AG20443 (cell line): Measurements from ENCODE around the gene POLE4.
A peak's percentile ranks its signal among the peaks of the same experiment; 100 is the strongest.

Experiments used
- DNase-seq: peaks from one replicate; pipeline ENCODE4 v3.0.0; 2012; ENCODE audit warnings: low spot score, mixed read lengths

The POLE4 gene

DNA sequence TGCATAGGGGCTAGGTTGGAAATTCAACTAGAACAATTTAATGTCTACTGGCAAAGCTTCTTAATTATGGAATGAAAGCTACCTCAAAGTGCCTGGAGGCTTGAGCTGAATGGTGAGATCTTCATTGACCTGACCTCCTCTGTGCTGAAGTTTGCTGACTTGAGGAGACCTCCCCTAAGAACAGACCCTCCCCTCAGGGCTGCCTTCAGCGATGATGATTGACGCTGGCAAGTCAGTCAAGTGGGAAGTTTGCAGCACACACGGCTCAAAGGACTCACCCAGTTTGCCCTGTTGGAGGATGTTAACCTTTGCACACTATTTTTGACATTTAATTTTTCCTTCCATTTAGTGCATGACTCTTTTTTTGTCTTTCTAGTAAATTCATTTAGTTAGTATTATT is 17.2 kb upstream of the POLE4 start:
- no peak for DNase-seq

DNA sequence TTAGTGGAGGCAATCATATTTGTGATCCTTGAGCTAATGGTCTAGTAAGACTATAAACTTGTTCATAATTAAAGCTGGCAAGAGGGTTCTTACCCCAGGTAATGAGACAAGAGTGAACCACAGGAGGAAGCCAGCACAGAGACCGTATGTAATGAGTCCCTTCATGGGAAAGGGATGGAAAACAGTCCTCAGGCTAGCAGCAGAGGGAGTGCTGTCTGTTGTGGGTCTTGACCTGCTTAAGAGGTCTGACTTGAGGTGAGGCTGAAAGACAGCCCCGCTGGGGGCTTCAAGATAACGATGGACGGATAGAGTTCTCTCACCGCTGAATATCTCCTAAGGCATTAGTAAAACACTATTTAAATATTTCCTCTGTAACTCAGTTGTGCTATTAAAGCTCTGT is 16.2 kb upstream of the POLE4 start:
- no peak for DNase-seq

DNA sequence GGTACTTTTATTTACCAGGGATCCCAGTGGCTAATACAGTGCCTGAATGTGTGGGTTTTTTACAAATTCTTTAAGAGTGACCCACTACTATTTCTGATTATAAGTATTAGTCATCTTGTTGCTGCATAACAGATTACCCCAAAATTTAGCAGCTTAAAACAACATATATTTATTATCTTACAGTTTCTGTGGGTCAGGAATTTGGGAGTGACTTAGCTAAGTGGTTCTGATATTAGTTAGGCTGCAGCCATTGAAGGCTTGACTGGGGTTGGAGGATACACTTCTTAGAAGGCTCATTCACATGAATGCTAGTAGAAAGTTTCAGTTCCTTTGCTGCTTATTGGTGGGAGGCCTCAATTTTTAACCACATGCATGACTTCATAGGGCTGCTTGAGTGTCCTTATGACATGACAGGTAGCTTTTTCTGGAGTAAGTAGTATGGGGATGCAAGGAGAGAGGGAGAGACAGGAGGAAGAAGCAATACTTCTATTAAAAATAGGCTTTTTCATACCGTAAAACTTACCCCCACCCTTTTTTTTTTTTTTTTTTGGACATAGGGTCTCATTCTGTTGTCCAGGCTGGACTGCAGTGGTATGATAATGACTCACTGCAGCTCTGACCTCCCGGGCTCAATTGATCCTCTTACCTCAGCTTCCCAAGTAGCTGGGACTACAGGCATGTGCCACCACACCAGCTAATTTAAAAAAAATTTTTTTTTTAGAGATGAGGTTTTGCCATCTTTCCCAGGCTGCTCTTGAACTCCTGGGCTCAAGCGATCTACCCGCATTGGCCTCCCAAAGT is 13.3 kb upstream of the POLE4 start:
- DNase-seq: no peak

DNA sequence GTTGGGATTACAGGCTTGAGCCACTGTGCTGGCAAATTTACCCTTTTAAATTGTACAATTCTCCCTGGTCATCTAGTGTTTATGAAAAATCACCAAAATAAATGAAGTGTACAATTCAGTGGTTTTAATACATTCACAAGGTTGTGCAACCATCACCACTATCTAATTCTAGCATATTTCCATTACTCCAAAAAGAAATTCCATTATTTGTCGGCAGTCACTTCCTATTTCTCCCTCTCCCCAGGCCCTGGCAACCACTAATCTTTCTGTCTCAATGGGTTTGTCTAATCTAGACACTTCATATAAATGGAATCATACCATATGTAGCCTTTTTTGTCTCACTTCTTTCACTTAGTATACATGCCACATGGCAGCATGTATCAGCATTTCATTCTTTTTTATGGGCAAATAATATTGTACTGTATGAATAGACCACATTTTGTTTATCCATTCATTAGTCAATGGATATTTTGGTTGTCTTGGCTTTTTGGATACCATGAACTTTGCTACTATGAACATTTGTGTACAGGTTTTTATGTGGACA is 12.6 kb upstream of the POLE4 start:
- no peak for DNase-seq

DNA sequence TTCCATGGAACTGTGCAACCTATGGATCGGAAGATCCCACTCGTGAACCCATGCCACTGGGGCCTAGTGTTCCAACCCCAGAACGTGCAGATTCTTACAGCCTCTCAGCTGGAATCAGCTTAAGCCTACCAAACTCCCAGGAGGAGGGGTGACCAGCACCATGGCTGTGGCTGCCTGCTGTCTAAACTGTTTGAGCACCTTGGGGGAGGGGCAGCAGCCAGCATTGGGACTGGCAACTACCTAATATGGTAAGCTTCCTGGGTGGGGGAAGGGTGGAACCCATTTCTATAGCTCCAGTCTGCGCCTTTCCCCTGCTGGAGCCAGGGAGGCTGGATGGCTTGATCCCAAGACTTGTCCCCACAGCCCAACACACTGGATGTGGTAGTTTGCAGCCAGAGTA is 10.7 kb upstream of the POLE4 start:
- DNase-seq: no peak

- no peak for DNase-seq
Measured at GRCh38 chr2:74948779-74949178, 9.7 kb upstream of the POLE4 start.

DNA sequence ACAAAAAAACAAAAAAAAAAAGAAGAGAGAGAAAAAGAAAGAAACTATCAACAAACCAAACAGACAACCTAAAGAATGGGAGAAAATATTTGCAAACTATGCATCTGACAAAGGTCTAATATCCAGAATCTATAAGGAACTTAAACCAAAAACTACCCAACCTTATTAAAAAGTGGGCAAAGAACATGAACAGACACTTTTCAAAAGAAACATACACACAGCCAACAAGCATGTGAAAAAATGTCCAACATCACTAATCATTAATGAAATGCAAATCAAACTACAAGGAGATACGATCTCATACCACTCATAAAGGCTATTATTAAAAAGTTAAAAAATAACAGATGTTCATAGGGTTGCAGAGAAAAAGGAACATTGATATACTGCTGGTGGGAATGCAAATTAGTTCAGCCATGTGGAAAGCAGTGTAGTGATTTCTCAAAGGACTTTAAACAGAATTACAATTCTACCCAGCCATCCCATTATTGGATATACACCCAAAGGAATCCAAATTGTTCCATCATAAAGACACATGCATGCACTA is 7.2 kb upstream of the POLE4 start:
- no peak for DNase-seq

DNA sequence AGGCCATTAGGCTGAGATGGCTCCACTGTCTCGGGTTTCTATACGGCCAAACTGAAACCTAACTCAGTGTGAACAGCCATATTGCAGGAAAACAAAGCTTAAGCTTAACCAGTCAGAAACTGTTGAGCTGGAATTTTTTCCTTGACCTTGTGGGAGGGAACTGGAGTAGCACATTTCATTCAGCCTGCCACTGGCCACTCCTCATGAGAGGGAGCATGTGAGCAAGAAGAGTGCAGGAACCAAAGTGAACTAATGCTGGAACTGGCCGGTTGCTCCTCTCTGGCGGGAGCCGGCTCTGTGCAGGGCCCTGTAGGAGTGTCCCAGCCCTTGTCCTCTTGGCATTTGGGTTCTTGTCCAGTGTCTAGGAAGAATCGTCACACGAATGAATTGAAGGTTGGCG is 5.9 kb upstream of the POLE4 start:
- DNase-seq: no peak

DNA sequence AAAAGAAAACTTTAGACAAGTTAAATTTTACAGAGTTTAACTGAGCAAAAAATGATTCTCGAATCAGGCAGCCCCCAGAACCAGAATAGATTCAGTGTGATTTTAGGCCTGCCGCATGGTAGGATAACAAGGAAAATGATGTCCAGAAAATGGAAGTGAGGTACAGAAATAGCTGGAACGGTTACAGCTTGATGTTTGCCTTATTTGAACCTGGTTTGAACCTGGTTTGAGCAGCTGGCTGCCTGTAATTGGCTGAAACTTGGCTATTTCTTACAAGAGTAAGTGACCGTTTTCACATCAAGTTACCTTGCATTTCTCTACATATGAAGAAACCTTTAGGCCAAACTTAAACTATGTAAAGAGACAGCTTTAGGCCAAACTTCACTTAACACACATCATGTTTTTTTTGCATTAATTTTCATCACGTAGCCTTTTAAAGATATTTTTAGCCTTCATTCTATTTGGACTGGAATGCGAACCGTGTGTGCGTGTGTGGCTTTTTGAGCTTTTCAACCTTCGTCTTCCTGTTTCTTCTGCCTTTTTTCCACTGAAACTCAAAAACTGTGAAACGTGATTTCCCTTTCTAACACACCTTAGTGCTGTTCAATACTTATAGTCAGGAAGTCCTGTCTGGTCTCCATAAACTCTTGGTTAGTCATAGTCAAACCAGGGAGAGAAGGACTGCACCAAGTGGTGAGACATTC is 4.5 kb upstream of the POLE4 start:
- no peak for DNase-seq

DNA sequence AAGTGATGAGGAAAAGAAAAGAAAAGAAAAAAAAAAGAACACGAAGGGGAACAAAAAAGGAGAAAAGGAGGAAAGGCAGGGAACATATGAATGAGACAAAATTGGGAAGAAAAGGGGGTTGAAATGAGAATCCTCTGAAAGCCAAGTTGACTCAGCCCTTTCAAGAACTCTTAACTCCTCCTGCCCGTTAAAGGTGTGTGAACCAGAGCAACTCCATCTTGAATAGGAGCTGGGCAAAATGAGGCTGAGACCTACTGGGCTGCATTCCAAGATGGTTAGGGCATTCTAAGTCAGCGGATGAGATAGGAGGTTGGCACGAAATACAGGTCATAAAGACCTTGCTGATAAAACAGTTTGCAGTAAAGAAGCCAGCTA is 4.0 kb upstream of the POLE4 start:
- DNase-seq: no peak

DNA sequence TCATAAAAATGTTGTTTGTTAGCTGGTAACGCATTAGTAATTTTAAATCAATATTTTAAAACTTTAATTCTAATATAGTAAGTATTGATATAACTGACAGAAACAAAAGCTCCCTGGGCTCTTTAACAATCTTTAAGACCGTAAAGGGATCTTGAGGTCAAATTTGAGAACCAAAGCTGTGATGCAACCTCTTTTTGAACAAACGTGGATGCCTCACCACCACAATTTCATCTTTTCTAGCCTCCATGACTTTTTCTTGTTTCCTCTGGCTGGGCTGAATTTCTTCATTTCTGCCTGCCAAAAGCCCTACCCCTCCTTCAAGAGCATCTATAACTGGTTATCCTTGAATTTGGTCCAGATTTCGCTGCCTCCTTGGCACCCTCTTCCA is 563 bp upstream of the POLE4 start:
- no peak for DNase-seq

GRCh38 chr2:74959106-74959751 is 786 bp downstream of the POLE4 start:
- DNase-seq: no peak

- no peak for DNase-seq
Measured at GRCh38 chr2:74966887-74967286, 8.4 kb downstream of the POLE4 start.

GRCh38 chr2:74975016-74975415 is 16.6 kb downstream of the POLE4 start:
- DNase-seq: no peak

DNA sequence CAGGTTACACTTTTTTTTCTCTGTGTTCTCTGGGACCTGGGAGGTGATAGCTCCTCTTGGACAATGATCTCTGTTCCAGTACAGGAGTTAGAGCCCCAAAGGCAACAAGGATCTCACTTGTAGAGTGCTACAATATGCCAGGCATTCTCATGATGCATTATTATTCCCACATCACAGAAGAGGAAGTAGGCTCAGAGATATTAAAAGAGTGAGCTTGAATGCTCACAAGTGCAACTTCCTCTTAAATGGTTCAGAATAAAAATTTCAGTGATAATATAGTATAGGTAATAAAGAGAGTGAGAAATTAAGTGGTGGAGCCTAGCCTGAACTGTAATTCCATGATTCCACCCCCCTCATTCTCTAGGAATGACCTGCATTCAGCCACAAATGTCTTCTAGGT is 21.4 kb downstream of the POLE4 start:
- DNase-seq: no peak

GRCh38 chr2:74982577-74982976 is 24.1 kb downstream of the POLE4 start:
- no peak for DNase-seq

GRCh38 chr2:74983631-74984392 is 25.4 kb downstream of the POLE4 start:
- DNase-seq: no peak

GRCh38 chr2:74984947-74985637 is 26.6 kb downstream of the POLE4 start:
- no peak for DNase-seq

DNA sequence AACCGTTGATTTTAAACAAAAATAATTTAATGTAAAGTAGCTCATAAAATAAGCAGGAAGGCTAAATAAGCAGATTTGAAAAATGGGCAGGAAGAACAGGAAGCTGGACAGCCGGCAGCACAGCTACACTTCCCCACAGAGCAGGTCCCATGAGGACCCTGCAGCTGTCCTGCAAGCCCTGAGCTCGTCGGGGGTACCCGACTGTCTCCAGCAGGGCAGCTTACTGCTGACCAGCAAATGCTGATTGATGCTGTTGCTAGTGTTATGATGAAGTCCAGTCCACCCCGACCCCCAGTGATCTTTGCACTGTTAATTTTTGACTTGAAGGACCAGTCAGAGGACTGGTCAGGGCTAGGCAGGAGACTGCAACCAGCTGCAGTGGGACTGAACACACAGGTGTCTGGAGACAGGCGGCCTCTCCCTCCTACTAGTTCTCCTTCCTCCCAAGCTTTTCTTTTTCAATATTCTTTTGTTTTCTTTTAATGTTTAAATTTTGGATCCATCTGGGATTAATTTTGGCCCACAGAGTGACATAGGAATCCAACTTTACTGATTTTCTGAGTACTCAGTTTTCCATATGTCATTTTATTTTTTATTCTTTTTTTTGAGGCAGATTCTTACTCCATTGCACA is 27.7 kb downstream of the POLE4 start:
- DNase-seq: no peak

- DNase-seq: peak; percentile 38
Measured at GRCh38 chr2:74991977-74992376, 33.5 kb downstream of the POLE4 start.

DNA sequence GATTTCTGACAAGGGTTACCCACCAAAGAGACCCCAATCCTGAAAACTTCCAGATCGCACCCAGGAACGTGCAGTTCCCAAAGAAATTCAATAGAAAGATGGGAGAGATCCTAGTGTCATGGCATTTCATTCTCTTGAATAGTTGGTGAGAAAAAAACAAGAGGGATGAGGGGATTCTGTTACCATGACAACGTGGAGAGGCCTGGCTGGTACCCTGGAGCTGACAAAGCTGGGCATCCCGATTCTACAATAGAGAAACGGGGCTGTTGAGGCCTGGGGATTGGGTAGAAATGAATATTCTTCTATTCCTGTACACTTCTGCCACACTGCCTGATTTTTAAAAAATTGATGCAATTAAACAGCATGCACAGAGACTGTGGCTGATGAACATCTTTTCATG is 41.0 kb downstream of the POLE4 start:
- no peak for DNase-seq
